SH-SY5Y (cell line): ENCODE data around the gene UBAC1.

Experiments used
- GATA2 ChIP-seq: IDR thresholded peaks from 2 replicates; pipeline ENCODE4 v1.6.1; 2011; ENCODE audit warnings: mild to moderate bottlenecking, low read depth, low read length
- GATA3 ChIP-seq: IDR thresholded peaks from 2 replicates; pipeline ENCODE4 v1.6.1; 2011; ENCODE audit warnings: low read depth, mild to moderate bottlenecking, low read length, moderate library complexity

DNA sequence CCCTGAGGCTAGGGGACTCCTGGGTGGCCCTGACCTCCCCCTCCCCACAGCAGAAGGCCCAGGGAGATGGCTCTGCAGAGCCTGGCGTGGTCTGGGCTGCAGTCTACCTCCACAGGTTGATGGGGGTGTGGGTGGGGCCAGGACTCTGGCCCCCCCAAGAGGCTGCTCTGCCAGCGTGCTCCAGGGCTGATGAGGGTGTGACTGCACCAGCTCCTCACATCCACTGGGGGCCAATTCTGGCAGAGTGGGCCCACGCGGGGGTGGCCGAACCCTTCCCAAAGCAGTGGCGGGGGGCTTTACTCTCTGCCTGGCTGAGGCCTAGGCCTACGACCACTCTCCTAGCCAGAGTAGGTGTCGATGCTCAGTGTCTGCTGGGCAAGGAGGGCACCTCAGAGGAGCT, 28.0 kb upstream of the UBAC1 start:
- no peak for TF ChIP-seq GATA2
- TF ChIP-seq GATA3, result no peak
